K562 (cell line): ENCODE measurements around the gene ADK. TPM values are rescaled to one million over a fixed set of nuclear protein-coding genes. Genes with fewer than 3 reads are reported as not detected.
A peak's percentile ranks its signal among the peaks of the same experiment; 100 is the strongest.

Source experiments
- CEBPG ChIP-seq, 3 experiments: fragments of 200-800 bp in 1 of 3; sonication (Bioruptor generic) in 1 of 3; sonication (generic) in 1 of 3; formaldehyde crosslinking in 1 of 3; IDR thresholded peaks in 2 of 3; conservative IDR thresholded peaks in 1 of 3; 2 replicates each; pipeline versions ENCODE4 v1.6.1 to v1.8.0; 2016 to 2022; ENCODE audit warnings: missing compliant biosample characterization in 2 of 3, missing genetic modification characterization in 2 of 3, mild to moderate bottlenecking in 1 of 3, missing genetic modification reagents in 1 of 3
- CTBP1 ChIP-seq: fragments of 450-650 bp; IDR thresholded peaks from 2 replicates; pipeline ENCODE4 v1.6.1; 2016; ENCODE audit warnings: borderline replicate concordance
- ELF2 ChIP-seq: fragments of 250-450 bp; sonication (Bioruptor Pico); IDR thresholded peaks from 2 replicates; pipeline ENCODE4 v1.5.0; 2021; ENCODE audit warnings: mild to moderate bottlenecking
- FOXK2 ChIP-seq, 2 experiments: fragments of 450-650 bp; IDR thresholded peaks in 1 of 2; conservative IDR thresholded peaks in 1 of 2; 2 replicates each; pipeline ENCODE4 v1.6.1; 2016; ENCODE audit warnings: low read depth in 2 of 2, mild to moderate bottlenecking in 1 of 2
- HSF4 ChIP-seq: fragments of 250-450 bp; sonication (Bioruptor Pico); IDR thresholded peaks from 2 replicates; pipeline ENCODE4 v2.1.2; 2022; ENCODE audit warnings: mild to moderate bottlenecking, moderate library complexity, borderline replicate concordance
- MYBL2 ChIP-seq, 2 experiments: fragments of 450-650 bp in 1 of 2; sonication (generic) in 1 of 2; formaldehyde crosslinking in 1 of 2; IDR thresholded peaks; 2 replicates each; pipeline versions ENCODE4 v1.6.1 to v1.8.1; 2017 to 2022; ENCODE audit warnings: borderline replicate concordance in 1 of 2, inconsistent platforms in 1 of 2, low read depth in 1 of 2, mild to moderate bottlenecking in 1 of 2, missing genetic modification reagents in 1 of 2, moderate library complexity in 1 of 2
- POLR3G ChIP-seq: IDR thresholded peaks from 2 replicates; pipeline ENCODE4 v1.6.1; 2011; ENCODE audit not compliant: insufficient read length, insufficient replicate concordance; ENCODE audit errors: extremely low read depth
- SMAD1 ChIP-seq: fragments of 150-350 bp; IDR thresholded peaks from 2 replicates; pipeline ENCODE4 v1.6.1; 2014; ENCODE audit warnings: low read length, low read depth; ENCODE audit not compliant: partially characterized antibody
- ZNF830 ChIP-seq: fragments of 250-450 bp; sonication (Bioruptor Pico); IDR thresholded peaks from 2 replicates; pipeline ENCODE4 v1.5.0; 2021; ENCODE audit warnings: mild to moderate bottlenecking
- ZSCAN32 ChIP-seq: fragments of 450-650 bp; formaldehyde crosslinking; IDR thresholded peaks from 2 replicates; pipeline ENCODE4 v1.4.0; 2020; ENCODE audit warnings: mild to moderate bottlenecking, moderate library complexity
- polyA plus RNA-seq, 8 experiments: library from polyadenylated mRNA; depleted of rRNA in 4 of 8; stranded (reverse) in 5 of 8; unstranded in 3 of 8; fragments of >200 nt; fragmentation: Nextera tagmentation in 2 of 8; fragmentation: Illumina TruSeq in 1 of 8; extraction: Ambion mirVana in 2 of 8; extraction: Trizol in 1 of 8; gene quantifications; 2 replicates each; pipeline versions ENCODE4 v1.2.1 to v1.2.3, GENCODE V29; 2011 to 2014; ENCODE audit warnings: inconsistent platforms in 1 of 8, missing spikeins in 1 of 8
- total RNA-seq, 7 experiments: library from RNA; depleted of rRNA in 6 of 7; stranded (reverse); fragments of >200 nt in 6 of 7; fragmentation: Illumina TruSeq in 2 of 7; extraction: Trizol in 2 of 7; gene quantifications; 2 replicates each; pipeline versions ENCODE4 v1.2.1 to v1.2.3, GENCODE V29; 2011 to 2021; ENCODE audit warnings: low replicate concordance in 1 of 7
- TF ChIP-seq, protein P1 (sequence below), 2 experiments: fragments of 450-650 bp; formaldehyde crosslinking in 1 of 2; IDR thresholded peaks; 2 replicates each; pipeline versions ENCODE4 v1.4.0 to v1.6.1; 2014 to 2020; ENCODE audit warnings: mild to moderate bottlenecking in 2 of 2, borderline replicate concordance in 1 of 2, low read depth in 1 of 2
- TF ChIP-seq, protein P2 (sequence below): IDR thresholded peaks from 2 replicates; pipeline ENCODE4 v1.6.1; 2016; ENCODE audit warnings: missing genetic modification characterization, missing compliant biosample characterization
- TF ChIP-seq, protein P3 (sequence below): fragments of 450-650 bp; IDR thresholded peaks from 2 replicates; pipeline ENCODE4 v1.6.1; 2017; ENCODE audit warnings: antibody characterized with exemption
- TF ChIP-seq, protein P4 (sequence below): fragments of 450-650 bp; IDR thresholded peaks from 2 replicates; pipeline ENCODE4 v1.6.1; 2016; ENCODE audit warnings: low read depth, mild to moderate bottlenecking, moderate library complexity

The ADK gene
- total and polyA plus RNA-seq, 9 of the 15 experiments (the other 6 are each of a cell fraction or from before 2014, with no cell fraction given) = 54.2 to 97.8 (median 73.6) TPM

DNA sequence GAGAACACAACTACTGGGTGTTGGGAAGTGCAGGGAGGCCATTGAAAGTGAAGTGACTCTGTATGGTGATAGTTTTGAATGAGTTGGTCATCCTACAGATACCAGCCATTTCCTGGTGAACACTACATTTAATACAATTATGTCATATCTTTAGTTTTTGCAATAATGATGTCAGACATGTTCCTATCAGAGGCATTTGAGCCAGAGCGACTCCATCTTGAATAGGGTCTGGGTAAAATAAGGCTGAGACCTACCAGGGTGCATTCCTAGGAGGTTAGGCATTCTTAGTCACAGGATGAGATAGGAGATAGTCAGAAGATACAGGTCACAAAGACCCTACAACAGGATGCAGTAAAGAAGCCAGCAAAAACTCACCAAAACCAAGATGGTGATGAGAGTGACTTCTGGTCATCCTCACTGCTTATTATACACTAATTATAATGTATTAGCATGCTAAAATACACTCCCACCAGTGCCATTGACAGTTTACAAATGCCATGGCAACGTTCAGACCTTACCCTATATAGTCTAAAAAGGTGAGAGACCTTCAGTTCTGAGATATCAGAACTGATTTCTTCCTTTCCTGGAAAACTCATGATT is 28.2 kb downstream of the ADK start (continued):
- TF ChIP-seq, protein P1, sequence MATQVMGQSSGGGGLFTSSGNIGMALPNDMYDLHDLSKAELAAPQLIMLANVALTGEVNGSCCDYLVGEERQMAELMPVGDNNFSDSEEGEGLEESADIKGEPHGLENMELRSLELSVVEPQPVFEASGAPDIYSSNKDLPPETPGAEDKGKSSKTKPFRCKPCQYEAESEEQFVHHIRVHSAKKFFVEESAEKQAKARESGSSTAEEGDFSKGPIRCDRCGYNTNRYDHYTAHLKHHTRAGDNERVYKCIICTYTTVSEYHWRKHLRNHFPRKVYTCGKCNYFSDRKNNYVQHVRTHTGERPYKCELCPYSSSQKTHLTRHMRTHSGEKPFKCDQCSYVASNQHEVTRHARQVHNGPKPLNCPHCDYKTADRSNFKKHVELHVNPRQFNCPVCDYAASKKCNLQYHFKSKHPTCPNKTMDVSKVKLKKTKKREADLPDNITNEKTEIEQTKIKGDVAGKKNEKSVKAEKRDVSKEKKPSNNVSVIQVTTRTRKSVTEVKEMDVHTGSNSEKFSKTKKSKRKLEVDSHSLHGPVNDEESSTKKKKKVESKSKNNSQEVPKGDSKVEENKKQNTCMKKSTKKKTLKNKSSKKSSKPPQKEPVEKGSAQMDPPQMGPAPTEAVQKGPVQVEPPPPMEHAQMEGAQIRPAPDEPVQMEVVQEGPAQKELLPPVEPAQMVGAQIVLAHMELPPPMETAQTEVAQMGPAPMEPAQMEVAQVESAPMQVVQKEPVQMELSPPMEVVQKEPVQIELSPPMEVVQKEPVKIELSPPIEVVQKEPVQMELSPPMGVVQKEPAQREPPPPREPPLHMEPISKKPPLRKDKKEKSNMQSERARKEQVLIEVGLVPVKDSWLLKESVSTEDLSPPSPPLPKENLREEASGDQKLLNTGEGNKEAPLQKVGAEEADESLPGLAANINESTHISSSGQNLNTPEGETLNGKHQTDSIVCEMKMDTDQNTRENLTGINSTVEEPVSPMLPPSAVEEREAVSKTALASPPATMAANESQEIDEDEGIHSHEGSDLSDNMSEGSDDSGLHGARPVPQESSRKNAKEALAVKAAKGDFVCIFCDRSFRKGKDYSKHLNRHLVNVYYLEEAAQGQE (IDR thresholded peaks at IDR 0.05; ENCODE audit: borderline replicate concordance) = no peak
- TF ChIP-seq, protein P1 (CRISPR knock-in tag; IDR thresholded peaks at IDR 0.05; ENCODE audit: low read depth) = no peak
- TF ChIP-seq ZNF830 (CRISPR knock-in tag) (no peak), CTBP1 (no peak), POLR3G (no peak), ELF2 (CRISPR knock-in tag) (no peak), MYBL2 (IDR thresholded peaks at IDR 0.05; ENCODE audit: low read depth) (no peak), MYBL2 (CRISPR knock-in tag; IDR thresholded peaks at IDR 0.05; ENCODE audit: borderline replicate concordance) (no peak), SMAD1 (no peak), FOXK2 (conservative IDR thresholded peaks at IDR 0.05 in 1 of 2, IDR thresholded peaks at IDR 0.05 in 1 of 2; ENCODE audit: low read depth in 2 of 2) (no peak), ZSCAN32 (CRISPR knock-in tag) (peak; percentile 74), CEBPG (CRISPR knock-in tag; IDR thresholded peaks at IDR 0.05) (no peak), CEBPG (tag; conservative IDR thresholded peaks at IDR 0.05 in 1 of 2, IDR thresholded peaks at IDR 0.05 in 1 of 2) (no peak), HSF4 (peak; percentile 81; the same call in 1 of the 2 replicates)
- TF ChIP-seq, protein P2, sequence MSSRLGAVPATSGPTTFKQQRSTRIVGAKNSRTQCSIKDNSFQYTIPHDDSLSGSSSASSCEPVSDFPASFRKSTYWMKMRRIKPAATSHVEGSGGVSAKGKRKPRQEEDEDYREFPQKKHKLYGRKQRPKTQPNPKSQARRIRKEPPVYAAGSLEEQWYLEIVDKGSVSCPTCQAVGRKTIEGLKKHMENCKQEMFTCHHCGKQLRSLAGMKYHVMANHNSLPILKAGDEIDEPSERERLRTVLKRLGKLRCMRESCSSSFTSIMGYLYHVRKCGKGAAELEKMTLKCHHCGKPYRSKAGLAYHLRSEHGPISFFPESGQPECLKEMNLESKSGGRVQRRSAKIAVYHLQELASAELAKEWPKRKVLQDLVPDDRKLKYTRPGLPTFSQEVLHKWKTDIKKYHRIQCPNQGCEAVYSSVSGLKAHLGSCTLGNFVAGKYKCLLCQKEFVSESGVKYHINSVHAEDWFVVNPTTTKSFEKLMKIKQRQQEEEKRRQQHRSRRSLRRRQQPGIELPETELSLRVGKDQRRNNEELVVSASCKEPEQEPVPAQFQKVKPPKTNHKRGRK (tag) = no peak
- TF ChIP-seq, protein P3, sequence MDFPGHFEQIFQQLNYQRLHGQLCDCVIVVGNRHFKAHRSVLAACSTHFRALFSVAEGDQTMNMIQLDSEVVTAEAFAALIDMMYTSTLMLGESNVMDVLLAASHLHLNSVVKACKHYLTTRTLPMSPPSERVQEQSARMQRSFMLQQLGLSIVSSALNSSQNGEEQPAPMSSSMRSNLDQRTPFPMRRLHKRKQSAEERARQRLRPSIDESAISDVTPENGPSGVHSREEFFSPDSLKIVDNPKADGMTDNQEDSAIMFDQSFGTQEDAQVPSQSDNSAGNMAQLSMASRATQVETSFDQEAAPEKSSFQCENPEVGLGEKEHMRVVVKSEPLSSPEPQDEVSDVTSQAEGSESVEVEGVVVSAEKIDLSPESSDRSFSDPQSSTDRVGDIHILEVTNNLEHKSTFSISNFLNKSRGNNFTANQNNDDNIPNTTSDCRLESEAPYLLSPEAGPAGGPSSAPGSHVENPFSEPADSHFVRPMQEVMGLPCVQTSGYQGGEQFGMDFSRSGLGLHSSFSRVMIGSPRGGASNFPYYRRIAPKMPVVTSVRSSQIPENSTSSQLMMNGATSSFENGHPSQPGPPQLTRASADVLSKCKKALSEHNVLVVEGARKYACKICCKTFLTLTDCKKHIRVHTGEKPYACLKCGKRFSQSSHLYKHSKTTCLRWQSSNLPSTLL = no peak
- TF ChIP-seq, protein P4, sequence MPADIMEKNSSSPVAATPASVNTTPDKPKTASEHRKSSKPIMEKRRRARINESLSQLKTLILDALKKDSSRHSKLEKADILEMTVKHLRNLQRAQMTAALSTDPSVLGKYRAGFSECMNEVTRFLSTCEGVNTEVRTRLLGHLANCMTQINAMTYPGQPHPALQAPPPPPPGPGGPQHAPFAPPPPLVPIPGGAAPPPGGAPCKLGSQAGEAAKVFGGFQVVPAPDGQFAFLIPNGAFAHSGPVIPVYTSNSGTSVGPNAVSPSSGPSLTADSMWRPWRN = no peak
